Activated gamma-delta T cell (primary cell): ENCODE results near the gene C1QTNF1.
"Not testable (repeated sequence)": the region's sequence is repeated elsewhere in the genome, so short reads cannot be mapped to it uniquely, and the experiment has no call there.

ENCODE experiments used
- DNase-seq: peaks from one replicate; lab custom pipeline; 2025; lab: John Stamatoyannopoulos, UW

Gene C1QTNF1

GRCh38 chr17:79005063-79005861, 18.7 kb upstream of the C1QTNF1 start:
- DNase-seq: no peak

GRCh38 chr17:79006046-79006445, 17.9 kb upstream of the C1QTNF1 start:
- DNase-seq: no peak

GRCh38 chr17:79006794-79007503, 17.0 kb upstream of the C1QTNF1 start:
- no peak for DNase-seq

GRCh38 chr17:79007504-79008381, 16.2 kb upstream of the C1QTNF1 start:
- DNase-seq: no peak

GRCh38 chr17:79008666-79009387, 15.1 kb upstream of the C1QTNF1 start:
- DNase-seq: no peak

GRCh38 chr17:79009397-79010303, 14.3 kb upstream of the C1QTNF1 start, which contains the start of gene CANT1:
Gene CANT1, minus strand, starts transcription at chr17:79009764. Its CDS starts 12,142 bp downstream, at chr17:78997622.
- peak; percentile 74 for DNase-seq

- no peak for DNase-seq
These were observed 13.7 kb upstream of the C1QTNF1 start for GRCh38 chr17:79010304-79010646.

GRCh38 chr17:79011451-79012147, 12.4 kb upstream of the C1QTNF1 start:
- no peak for DNase-seq

- no peak for DNase-seq
These were observed 11.3 kb upstream of the C1QTNF1 start for GRCh38 chr17:79012563-79013134.

GRCh38 chr17:79014158-79014758, 9.7 kb upstream of the C1QTNF1 start:
- no peak for DNase-seq

GRCh38 chr17:79017546-79018369, 6.2 kb upstream of the C1QTNF1 start:
- no peak for DNase-seq

- no peak for DNase-seq
These were observed 5.6 kb upstream of the C1QTNF1 start for GRCh38 chr17:79018370-79018695.

GRCh38 chr17:79019261-79019631, 4.7 kb upstream of the C1QTNF1 start:
- no peak for DNase-seq

GRCh38 chr17:79019632-79020584, 4.1 kb upstream of the C1QTNF1 start:
- DNase-seq: no peak

GRCh38 chr17:79020631-79021301, 3.2 kb upstream of the C1QTNF1 start:
- DNase-seq: no peak

GRCh38 chr17:79021929-79022328, 2.0 kb upstream of the C1QTNF1 start:
- DNase-seq: not testable (repeated sequence)

- no peak for DNase-seq
These were observed 1.4 kb upstream of the C1QTNF1 start for GRCh38 chr17:79022507-79022991.
